WTC11 (cell line): ENCODE results near the gene MYOCOS. TPM values are rescaled to one million over a fixed set of nuclear protein-coding genes. Genes with fewer than 3 reads are reported as not detected.

Source experiments
- ATAC-seq: fragments of 200-7000 bp; cut with Tn5 transposase; 2 replicates; pipeline ENCODE4 v1.10.0; 2021; ENCODE audit warnings: mild to moderate bottlenecking, moderate library complexity
- CTCF ChIA-PET: fragments of 300-600 bp; sonication (Branson Sonifier 250); formaldehyde crosslinking; loops from one replicate; lab custom pipeline; 2021; ENCODE audit warnings: antibody characterized with exemption; lab: Charles Lee
- POLR2A ChIA-PET: fragments of 350-600 bp; sonication (Branson Sonifier 250); formaldehyde crosslinking; loops from one replicate; lab custom pipeline; 2021; ENCODE audit warnings: antibody characterized with exemption; lab: Charles Lee
- DNase-seq: peaks from one replicate; pipeline ENCODE4 v3.0.0; 2021; ENCODE audit warnings: low spot score
- H3K27ac Mint-ChIP-seq: 2 replicates; pipeline ENCODE4 v1.8.0; 2021; ENCODE audit warnings: mixed read lengths
- H3K27me3 Mint-ChIP-seq: 2 replicates; pipeline ENCODE4 v1.8.0; 2021; ENCODE audit warnings: low read depth, mild to moderate bottlenecking, moderate library complexity, mixed read lengths
- H3K36me3 Mint-ChIP-seq: 2 replicates; pipeline ENCODE4 v1.8.0; 2021; ENCODE audit warnings: mixed read lengths
- H3K4me1 Mint-ChIP-seq: 2 replicates; pipeline ENCODE4 v1.8.0; 2022; ENCODE audit warnings: mixed read lengths
- H3K4me3 Mint-ChIP-seq: 2 replicates; pipeline ENCODE4 v1.8.0; 2021; ENCODE audit warnings: mild to moderate bottlenecking, moderate library complexity, mixed read lengths
- H3K9me3 Mint-ChIP-seq: 2 replicates; pipeline ENCODE4 v1.8.0; 2021; ENCODE audit warnings: mixed read lengths
- ATF2 ChIP-seq: sonication (generic); formaldehyde crosslinking; IDR thresholded peaks from 2 replicates; pipeline ENCODE4 v1.8.1; 2022; ENCODE audit warnings: low read depth, missing genetic modification reagents, borderline replicate concordance
- CREB1 ChIP-seq: sonication (generic); formaldehyde crosslinking; IDR thresholded peaks from 2 replicates; pipeline ENCODE4 v1.8.0; 2023; ENCODE audit warnings: mild to moderate bottlenecking, missing genetic modification reagents
- CTCF ChIP-seq: fragments of 200-600 bp; IDR thresholded peaks from 2 replicates; pipeline ENCODE4 v1.8.0; 2022; ENCODE audit warnings: antibody characterized with exemption
- ELF4 ChIP-seq: sonication (generic); formaldehyde crosslinking; IDR thresholded peaks from 2 replicates; pipeline ENCODE4 v1.8.1; 2022; ENCODE audit warnings: low read depth, mild to moderate bottlenecking, moderate library complexity, missing genetic modification reagents
- EMX1 ChIP-seq: fragments of 250-450 bp; sonication (Bioruptor Pico); IDR thresholded peaks from 2 replicates; pipeline ENCODE4 v1.8.0; 2021; ENCODE audit warnings: mild to moderate bottlenecking
- ERG ChIP-seq: fragments of 250-450 bp; sonication (Bioruptor Pico); IDR thresholded peaks from 2 replicates; pipeline ENCODE4 v1.8.0; 2021; ENCODE audit warnings: mild to moderate bottlenecking
- ESRRA ChIP-seq: sonication (generic); formaldehyde crosslinking; IDR thresholded peaks from 2 replicates; pipeline ENCODE4 v1.8.1; 2022; ENCODE audit warnings: mild to moderate bottlenecking, missing genetic modification reagents, borderline replicate concordance
- GABPB1 ChIP-seq: sonication (generic); formaldehyde crosslinking; IDR thresholded peaks from 2 replicates; pipeline ENCODE4 v1.8.1; 2023; ENCODE audit warnings: mild to moderate bottlenecking, missing genetic modification reagents
- KAT7 ChIP-seq: sonication (generic); formaldehyde crosslinking; IDR thresholded peaks from 2 replicates; pipeline ENCODE4 v1.8.1; 2023; ENCODE audit warnings: missing genetic modification reagents, mild to moderate bottlenecking, borderline replicate concordance
- NFATC4 ChIP-seq: fragments of 250-450 bp; sonication (Bioruptor Pico); IDR thresholded peaks from 2 replicates; pipeline ENCODE4 v1.9.0; 2021; ENCODE audit warnings: mild to moderate bottlenecking
- NR3C1 ChIP-seq: sonication (generic); formaldehyde crosslinking; conservative IDR thresholded peaks from 2 replicates; pipeline ENCODE4 v1.8.1; 2023; ENCODE audit warnings: low read depth, mild to moderate bottlenecking, missing genetic modification reagents
- OVOL2 ChIP-seq: fragments of 250-450 bp; sonication (Bioruptor Pico); IDR thresholded peaks from 2 replicates; pipeline ENCODE4 v1.9.0; 2021; ENCODE audit warnings: mild to moderate bottlenecking, borderline replicate concordance
- PREB ChIP-seq: sonication (generic); formaldehyde crosslinking; IDR thresholded peaks from 2 replicates; pipeline ENCODE4 v1.8.1; 2022; ENCODE audit warnings: mild to moderate bottlenecking, missing genetic modification reagents, moderate library complexity, borderline replicate concordance
- RELA ChIP-seq: sonication (generic); formaldehyde crosslinking; IDR thresholded peaks from 2 replicates; pipeline ENCODE4 v1.8.1; 2022; ENCODE audit warnings: missing genetic modification reagents, mild to moderate bottlenecking, borderline replicate concordance
- RORB ChIP-seq: fragments of 250-450 bp; sonication (Bioruptor Pico); IDR thresholded peaks from 2 replicates; pipeline ENCODE4 v1.9.0; 2021; ENCODE audit warnings: mild to moderate bottlenecking
- SOX15 ChIP-seq: fragments of 250-450 bp; sonication (Bioruptor Pico); IDR thresholded peaks from 2 replicates; pipeline ENCODE4 v1.9.0; 2021; ENCODE audit warnings: mild to moderate bottlenecking
- TP53 ChIP-seq: sonication (generic); formaldehyde crosslinking; IDR thresholded peaks from 2 replicates; pipeline ENCODE4 v1.8.1; 2023; ENCODE audit warnings: mild to moderate bottlenecking, missing genetic modification reagents
- ZBTB43 ChIP-seq: sonication (generic); formaldehyde crosslinking; IDR thresholded peaks from 2 replicates; pipeline ENCODE4 v1.8.1; 2023; ENCODE audit warnings: mild to moderate bottlenecking, missing genetic modification reagents
- ZNF396 ChIP-seq: fragments of 250-450 bp; sonication (Bioruptor Pico); IDR thresholded peaks from 2 replicates; pipeline ENCODE4 v1.8.0; 2021; ENCODE audit warnings: mild to moderate bottlenecking, moderate library complexity, borderline replicate concordance
- total RNA-seq: library from RNA; stranded (reverse); gene quantifications from 3 replicates; pipeline ENCODE4 v1.2.3, GENCODE V29; 2021

The MYOCOS gene
- total RNA-seq, 1 experiment from 2014 or later, result not detected

GRCh38 chr1:171663036-171663853 lies 41.2 kb downstream of the MYOCOS start:
- no peak overlapping the region for H3K27ac Mint-ChIP-seq
- TF ChIP-seq SOX15, result no peak
- no peak for TF ChIP-seq ZBTB43 (CRISPR knock-in tag)
- TF ChIP-seq NR3C1 (CRISPR knock-in tag), result no peak
- no peak for TF ChIP-seq KAT7 (CRISPR knock-in tag)
- TF ChIP-seq ELF4, result no peak
- TF ChIP-seq NFATC4 (CRISPR knock-in tag), result no peak
- TF ChIP-seq RELA (CRISPR knock-in tag), result no peak
- no peak for TF ChIP-seq ZNF396 (CRISPR knock-in tag)
- TF ChIP-seq ERG (CRISPR knock-in tag), result no peak
- TF ChIP-seq EMX1 (CRISPR knock-in tag), result no peak
- TF ChIP-seq CREB1 (CRISPR knock-in tag), result no peak
- no peak for TF ChIP-seq GABPB1
- no peak for TF ChIP-seq RORB (CRISPR knock-in tag)
- TF ChIP-seq CTCF, result no peak
- no peak for TF ChIP-seq TP53 (CRISPR knock-in tag)
- no peak for TF ChIP-seq ESRRA (CRISPR knock-in tag)
- TF ChIP-seq OVOL2 (CRISPR knock-in tag), result no peak
- no peak for TF ChIP-seq ATF2 (CRISPR knock-in tag)
- TF ChIP-seq PREB, result no peak
- TF ChIP-seq, all 79 proteins: peak for 0
- POLR2A ChIA-PET, result no interaction called here
- H3K4me3 Mint-ChIP-seq, result no peak overlapping the region
- no peaks in the 10 kb centered on the region for H3K27me3 Mint-ChIP-seq
- no peak for ATAC-seq
- peaks cover 16% of the 10 kb centered on the region; the same call in 1 of the 2 replicates for H3K9me3 Mint-ChIP-seq
- H3K36me3 Mint-ChIP-seq, result no peaks in the 10 kb centered on the region
- H3K4me1 Mint-ChIP-seq, result peaks cover 11% of the 10 kb centered on the region
- CTCF ChIA-PET, result interaction anchor here (0.8 to 1.6 kb wide), 2 partner anchors 8 to 19 kb away, joined by 6 read pairs; no protein-coding TSS in a partner anchor
- DNase-seq, result no peak
